ENCODE measurements around the gene XKR7.

GRCh38 chr20:31924561-31924960 is 43.4 kb upstream of the XKR7 start:
- TF ChIP-seq CTCF (IDR thresholded peaks at IDR 0.05) (no peak), ZFX (IDR thresholded peaks at IDR 0.05; ENCODE audit: borderline replicate concordance) (no peak)
